Neural cell (in vitro differentiated cells): Measurements from ENCODE around the gene TDRD10.

Experiments used
- CTCF ChIP-seq: fragments of 450-650 bp; IDR thresholded peaks from 2 replicates; pipeline ENCODE4 v1.5.1; 2014; ENCODE audit warnings: antibody characterized with exemption, mild to moderate bottlenecking, moderate library complexity; ENCODE audit not compliant: poor library complexity, severe bottlenecking
- POLR2AphosphoS5 ChIP-seq: IDR thresholded peaks from 2 replicates; pipeline ENCODE4 v1.6.1; 2012
- TAF1 ChIP-seq: IDR thresholded peaks from 2 replicates; pipeline ENCODE4 v1.6.1; 2012; ENCODE audit warnings: low read depth

- no peak for TF ChIP-seq CTCF
- no peak for TF ChIP-seq TAF1
- no peak for TF ChIP-seq POLR2AphosphoS5
Measured at GRCh38 chr1:154468535-154469250, 33.3 kb upstream of the TDRD10 start.
